Suppressor macrophage treated with lipopolysaccharide for 4 hours (primary cell): ENCODE measurements around the gene RTP2.

Experiments
- DNase-seq: peaks from one replicate; pipeline ENCODE4 v3.0.0-alpha.2; 2020

RTP2 gene

GRCh38 chr3:187738331-187739093 is 36.2 kb upstream of the RTP2 start:
- DNase-seq: peak; percentile 92

DNA sequence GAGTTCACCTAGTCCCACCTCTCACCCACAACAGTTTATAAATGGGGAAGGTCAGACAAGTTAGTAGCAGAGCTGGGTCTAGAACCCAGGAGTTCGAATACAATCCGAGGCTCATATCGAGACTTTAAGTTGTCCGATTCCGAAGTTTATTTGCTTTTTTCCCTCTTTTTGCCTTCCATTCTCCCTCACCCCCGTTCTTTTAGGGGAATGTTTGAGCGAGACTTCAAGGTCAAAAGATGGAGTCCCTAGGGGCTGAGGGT is 35.6 kb upstream of the RTP2 start:
- no peak for DNase-seq

- peak; percentile 96 for DNase-seq
These were observed 35.2 kb upstream of the RTP2 start for GRCh38 chr3:187737368-187738070.

DNA sequence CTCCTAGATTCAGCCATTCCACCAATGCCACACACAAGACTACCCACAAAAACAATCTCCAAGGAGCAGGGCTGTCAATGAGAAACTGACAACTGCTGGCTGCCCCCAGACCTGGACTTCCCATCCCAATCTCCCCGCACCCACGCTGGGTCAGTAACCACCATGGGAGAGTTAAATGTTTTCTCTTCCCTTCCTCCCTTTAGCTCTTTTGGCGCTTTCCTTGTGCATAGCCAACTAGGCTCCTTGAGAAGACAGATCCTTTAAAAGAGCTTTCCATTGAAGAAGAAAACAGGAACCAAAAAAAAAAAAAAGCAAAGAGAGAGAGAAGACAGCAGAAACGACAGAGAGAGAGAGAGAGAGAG is 34.6 kb upstream of the RTP2 start:
- DNase-seq: peak; percentile 55

GRCh38 chr3:187736418-187736871 is 34.1 kb upstream of the RTP2 start:
- peak; percentile 90 for DNase-seq

DNA sequence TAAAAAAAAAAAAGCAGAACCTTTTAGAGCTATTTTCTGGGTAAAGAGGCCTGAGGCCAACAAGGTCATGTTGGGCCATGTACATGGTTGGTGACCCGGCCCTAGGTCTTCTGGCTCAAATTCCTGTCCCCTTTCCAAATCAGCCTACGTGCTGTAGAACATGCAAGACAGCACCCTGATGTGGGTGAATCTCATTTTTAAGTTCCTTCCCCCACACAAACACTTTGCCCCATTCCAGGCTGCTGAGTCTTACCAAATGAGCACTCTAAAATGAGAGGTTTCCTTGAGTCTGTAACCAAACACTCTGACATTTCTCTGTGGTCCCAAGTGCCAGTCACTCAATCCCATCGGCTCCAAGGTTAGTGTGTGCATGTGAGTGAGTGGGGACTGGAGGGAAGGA is 33.5 kb upstream of the RTP2 start:
- DNase-seq: peak; percentile 64

GRCh38 chr3:187735383-187735782 is 33.0 kb upstream of the RTP2 start:
- DNase-seq: no peak

- DNase-seq: no peak
These were observed 32.5 kb upstream of the RTP2 start for GRCh38 chr3:187734841-187735240.

- DNase-seq: no peak
These were observed 31.0 kb upstream of the RTP2 start for GRCh38 chr3:187733371-187733770.

- no peak for DNase-seq
These were observed 27.2 kb upstream of the RTP2 start for GRCh38 chr3:187729598-187729997.

GRCh38 chr3:187728940-187729583 is 26.7 kb upstream of the RTP2 start:
- DNase-seq: no peak

DNA sequence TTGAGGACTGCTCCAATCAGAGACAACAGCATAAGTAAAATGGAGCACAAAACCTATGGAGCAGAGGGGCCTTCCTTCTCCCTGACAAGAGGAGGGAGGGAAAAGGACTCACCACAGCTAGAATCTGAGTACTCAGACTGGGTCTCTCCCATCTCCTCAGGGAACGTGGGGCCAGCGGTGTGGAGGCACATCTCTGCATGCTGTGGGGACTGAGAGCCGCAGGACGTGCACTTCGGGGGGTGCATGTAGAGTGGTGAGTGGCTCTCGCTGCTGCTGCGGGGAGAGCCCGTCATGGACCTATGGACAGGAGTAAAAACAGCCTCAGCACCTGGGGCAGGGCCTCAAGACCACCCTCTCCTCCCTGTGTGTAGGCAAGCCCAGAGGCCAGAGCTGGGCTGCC is 25.9 kb upstream of the RTP2 start:
- DNase-seq: no peak

DNA sequence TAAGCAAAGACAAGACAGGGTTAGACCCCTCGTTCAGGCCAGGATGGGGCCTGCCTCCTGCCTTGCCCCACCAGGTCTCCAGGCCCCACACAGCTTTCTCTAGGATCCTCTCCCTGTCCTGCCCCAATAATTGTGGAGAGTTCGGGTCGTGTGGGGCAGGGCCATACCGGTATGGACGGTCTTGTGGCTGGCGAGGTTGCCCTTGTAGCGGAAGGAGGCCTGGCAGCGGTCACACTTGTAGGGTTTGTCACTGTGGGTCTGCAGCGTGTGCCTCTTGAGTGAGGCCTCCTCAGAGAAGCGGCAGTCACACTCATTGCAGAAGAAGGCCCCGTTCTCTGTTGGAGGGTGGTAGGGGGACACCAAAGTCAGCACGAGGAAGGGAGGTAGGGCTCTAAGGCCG is 24.2 kb upstream of the RTP2 start:
- no peak for DNase-seq

DNA sequence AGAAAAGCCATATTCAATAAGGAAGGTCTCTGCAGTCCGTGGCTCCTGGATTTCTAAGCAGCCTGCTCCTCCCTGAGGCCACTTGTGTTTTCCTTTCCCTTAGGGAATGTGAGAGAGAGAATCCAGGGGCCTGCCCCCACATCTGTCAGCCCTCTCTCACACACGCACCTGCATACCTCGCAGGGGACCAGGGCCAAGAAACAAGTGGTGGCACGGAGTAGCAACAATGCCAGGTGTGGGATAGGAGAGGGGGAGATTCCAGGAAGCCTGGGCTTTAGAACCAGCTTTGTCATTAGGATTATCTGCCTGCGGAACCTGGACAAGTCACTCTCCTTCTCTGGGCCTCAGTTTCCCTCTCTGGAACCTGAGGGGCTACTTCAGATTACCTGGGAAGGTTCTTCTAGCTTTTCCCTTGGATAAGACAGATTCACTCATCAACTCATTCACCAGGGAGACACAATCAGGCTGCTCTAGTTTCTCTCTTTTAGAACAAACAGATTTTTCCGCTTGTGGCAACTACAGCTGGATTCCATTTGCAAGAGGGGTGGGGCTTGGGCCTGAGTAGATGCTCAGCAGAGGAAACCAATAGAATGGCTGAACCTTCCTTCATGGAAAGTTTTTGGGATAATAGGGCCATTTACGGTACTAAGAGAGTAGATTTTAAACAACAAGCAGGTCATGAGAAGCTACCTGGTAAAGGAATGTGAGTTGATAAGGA is 23.5 kb upstream of the RTP2 start:
- DNase-seq: no peak

GRCh38 chr3:187725224-187725623 is 22.9 kb upstream of the RTP2 start:
- DNase-seq: no peak

GRCh38 chr3:187722206-187722612 is 19.9 kb upstream of the RTP2 start:
- DNase-seq: no peak

- no peak for DNase-seq
These were observed 18.7 kb upstream of the RTP2 start for GRCh38 chr3:187721055-187721454.

GRCh38 chr3:187720337-187720670 is 17.9 kb upstream of the RTP2 start:
- no peak for DNase-seq

DNA sequence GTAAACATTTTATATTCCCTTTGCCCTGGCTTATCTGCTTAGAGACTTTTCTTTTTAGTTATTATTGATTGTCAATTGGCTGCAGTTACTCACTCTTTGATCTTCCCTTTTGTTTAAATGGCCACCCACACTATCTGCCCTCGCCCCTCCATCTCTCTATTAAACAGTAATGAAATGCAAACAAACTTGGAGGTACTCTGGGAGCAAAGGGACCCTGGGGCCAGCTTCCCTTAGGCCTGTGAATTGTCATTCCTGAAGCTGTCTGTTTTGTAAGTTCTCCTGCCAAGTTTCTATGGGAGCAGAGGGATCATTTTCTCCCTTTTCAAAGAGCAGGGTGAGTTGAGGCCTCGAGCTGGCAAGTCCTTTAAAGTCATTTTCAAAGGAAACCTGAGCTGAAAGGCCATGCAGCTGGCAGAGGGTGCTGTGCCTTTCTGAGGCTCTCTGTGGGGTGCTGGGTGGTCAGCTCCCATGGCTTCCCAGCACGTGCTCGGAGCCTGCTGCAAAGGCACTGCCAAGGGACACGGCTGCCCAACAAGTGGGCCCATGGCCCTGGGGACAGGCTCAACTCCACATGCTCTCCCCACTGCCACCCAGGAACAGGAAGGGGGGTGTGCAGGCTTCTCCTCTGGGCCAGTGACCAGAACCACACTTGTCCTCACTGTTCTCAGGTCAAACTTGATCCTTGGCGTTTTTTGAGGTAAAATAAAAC is 17.4 kb upstream of the RTP2 start:
- DNase-seq: no peak

DNA sequence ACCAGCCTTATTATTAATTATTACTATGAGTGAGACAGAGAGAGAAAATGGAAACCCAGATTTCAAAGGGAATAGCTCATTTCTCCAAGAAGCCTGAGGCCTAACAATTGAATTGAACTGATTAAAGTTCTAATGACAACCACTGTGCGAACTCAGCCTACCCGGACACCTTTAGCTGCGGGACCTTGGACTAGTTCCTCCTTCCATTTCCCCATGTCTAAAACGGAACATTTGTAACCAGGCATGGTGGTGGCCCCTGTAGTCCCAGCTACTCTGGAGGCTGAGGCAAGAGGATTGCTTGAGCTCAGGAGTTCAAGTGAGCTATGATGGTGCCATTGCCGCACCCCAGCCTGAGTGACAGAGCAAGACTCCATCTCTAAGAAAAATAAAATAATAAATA is 16.4 kb upstream of the RTP2 start:
- DNase-seq: no peak

DNA sequence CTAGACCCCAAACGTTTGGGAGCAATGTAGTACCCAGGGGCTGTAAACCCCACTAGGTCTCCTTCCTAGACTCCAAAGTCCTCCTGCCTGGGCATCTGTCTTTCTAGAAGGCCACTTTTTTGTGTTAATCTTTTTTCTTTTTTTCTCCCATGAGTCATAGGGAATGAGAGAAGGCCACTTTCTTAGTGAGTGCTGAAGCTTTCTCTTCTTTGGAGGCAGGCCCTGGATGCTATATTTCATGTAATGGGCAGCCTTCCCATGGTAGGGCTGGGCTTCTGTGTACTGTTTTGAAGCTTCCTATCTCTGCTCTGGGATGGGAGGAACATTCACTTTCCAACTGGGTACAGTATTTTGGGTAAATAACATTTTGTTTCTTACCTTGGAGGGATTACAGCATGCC is 15.2 kb upstream of the RTP2 start:
- no peak for DNase-seq

GRCh38 chr3:187714404-187714979 is 12.1 kb upstream of the RTP2 start:
- DNase-seq: peak; percentile 82

- DNase-seq: no peak
These were observed 11.1 kb upstream of the RTP2 start for GRCh38 chr3:187713504-187713903.
